ENCODE measurements around the gene CARM1. TPM values are rescaled to one million over a fixed set of nuclear protein-coding genes. Genes with fewer than 3 reads are reported as not detected.

Gene CARM1
- total RNA-seq, 1 donor from 2014 or later = 34.4 TPM

DNA sequence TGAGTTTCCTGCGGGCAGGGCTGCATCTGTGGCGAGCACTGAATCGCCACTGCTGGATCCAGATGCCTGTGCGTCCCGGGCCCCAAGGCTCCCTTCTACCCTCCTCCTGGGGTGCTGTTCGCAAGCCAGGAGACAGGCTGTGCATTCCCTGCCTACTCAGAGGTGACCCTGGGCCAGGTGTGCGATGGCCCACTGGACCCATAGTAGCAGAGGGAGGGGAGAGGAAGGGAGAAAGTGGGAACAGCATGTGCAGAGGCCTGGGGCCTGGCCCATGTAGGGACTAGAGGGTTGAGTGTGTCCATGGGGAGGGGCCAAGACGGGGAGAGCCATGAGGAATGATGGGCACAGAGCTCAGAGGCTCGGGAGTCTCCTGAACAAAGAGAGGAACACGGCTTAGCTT is 27.3 kb downstream of the CARM1 start:
- H3K4me3 Mint-ChIP-seq = no peak overlapping the region
- TF ChIP-seq, protein P1, sequence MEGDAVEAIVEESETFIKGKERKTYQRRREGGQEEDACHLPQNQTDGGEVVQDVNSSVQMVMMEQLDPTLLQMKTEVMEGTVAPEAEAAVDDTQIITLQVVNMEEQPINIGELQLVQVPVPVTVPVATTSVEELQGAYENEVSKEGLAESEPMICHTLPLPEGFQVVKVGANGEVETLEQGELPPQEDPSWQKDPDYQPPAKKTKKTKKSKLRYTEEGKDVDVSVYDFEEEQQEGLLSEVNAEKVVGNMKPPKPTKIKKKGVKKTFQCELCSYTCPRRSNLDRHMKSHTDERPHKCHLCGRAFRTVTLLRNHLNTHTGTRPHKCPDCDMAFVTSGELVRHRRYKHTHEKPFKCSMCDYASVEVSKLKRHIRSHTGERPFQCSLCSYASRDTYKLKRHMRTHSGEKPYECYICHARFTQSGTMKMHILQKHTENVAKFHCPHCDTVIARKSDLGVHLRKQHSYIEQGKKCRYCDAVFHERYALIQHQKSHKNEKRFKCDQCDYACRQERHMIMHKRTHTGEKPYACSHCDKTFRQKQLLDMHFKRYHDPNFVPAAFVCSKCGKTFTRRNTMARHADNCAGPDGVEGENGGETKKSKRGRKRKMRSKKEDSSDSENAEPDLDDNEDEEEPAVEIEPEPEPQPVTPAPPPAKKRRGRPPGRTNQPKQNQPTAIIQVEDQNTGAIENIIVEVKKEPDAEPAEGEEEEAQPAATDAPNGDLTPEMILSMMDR (IDR thresholded peaks at IDR 0.05) = no peak
- no peak for TF ChIP-seq EZH2 (IDR thresholded peaks at IDR 0.05)
- TF ChIP-seq EZH2phosphoT487 (IDR thresholded peaks at IDR 0.05) = no peak

DNA sequence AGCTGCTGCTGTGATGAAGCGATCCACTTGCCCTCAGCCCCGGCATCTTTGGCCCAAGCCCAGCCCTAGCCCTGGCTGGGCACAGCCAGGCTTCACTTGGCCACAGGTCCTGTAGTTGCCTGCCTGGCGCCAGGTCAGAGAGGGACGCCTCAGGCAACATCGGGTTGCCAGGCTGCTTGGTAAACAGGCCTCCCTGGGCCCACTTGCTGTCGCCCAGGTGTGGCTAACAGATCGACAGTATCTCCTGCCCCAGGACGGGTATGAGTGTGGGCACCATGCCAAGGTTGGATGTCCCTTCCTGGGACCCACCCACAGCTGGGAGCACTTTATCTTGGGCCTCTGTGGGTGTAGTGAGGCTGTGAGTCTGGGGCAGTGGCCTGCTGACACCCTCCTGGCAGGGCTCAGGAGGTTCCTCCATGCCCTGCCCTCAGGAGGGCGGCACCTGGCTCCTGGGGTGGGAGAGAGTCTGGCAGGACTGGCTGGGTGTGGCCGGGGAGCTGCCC is 27.8 kb downstream of the CARM1 start:
- no peak overlapping the region for H3K4me3 Mint-ChIP-seq
- Histone ChIP-seq H3K4me2 (no peak overlapping the region), H3K9me3 (ENCODE audit: low read depth) (no peaks in the 10 kb centered on the region), H3K79me2 (ENCODE audit: low read depth) (peaks cover 76% of the 10 kb centered on the region), H3K27me3 (no peaks in the 10 kb centered on the region), H3K4me1 (no peaks in the 10 kb centered on the region), H3K27ac (no peak overlapping the region), H2AFZ (replicated peaks) (no peak overlapping the region), H4K20me1 (ENCODE audit: low read depth) (peaks cover 44% of the 10 kb centered on the region), H3F3A (ENCODE audit: low read depth) (peaks cover 5% of the 10 kb centered on the region), H3K9ac (no peak overlapping the region), H3K36me3 (no peaks in the 10 kb centered on the region), H3K4me3 (no peak overlapping the region)
- peaks cover 9% of the 10 kb centered on the region for H3K36me3 Mint-ChIP-seq
- peaks cover 21% of the 10 kb centered on the region for H3K4me1 Mint-ChIP-seq
- peaks cover 2% of the 10 kb centered on the region for H3K27me3 Mint-ChIP-seq (ENCODE audit: insufficient read depth, low read depth)
- no peak for TF ChIP-seq EZH2phosphoT487 (IDR thresholded peaks at IDR 0.05)
- no peak for TF ChIP-seq EZH2 (IDR thresholded peaks at IDR 0.05)
- TF ChIP-seq, protein P1 (IDR thresholded peaks at IDR 0.05) = no peak
- H3K9me3 Mint-ChIP-seq = peaks cover 7% of the 10 kb centered on the region
- DNase-seq (ENCODE audit: low spot score) = no peak
- H3K27ac Mint-ChIP-seq = no peak overlapping the region

More for the DNA sequence above, 27.3 kb downstream of the CARM1 start:
- Histone ChIP-seq H2AFZ (replicated peaks) (no peak overlapping the region), H3K4me3 (no peak overlapping the region), H4K20me1 (ENCODE audit: low read depth) (peaks cover 50% of the 10 kb centered on the region), H3K79me2 (ENCODE audit: low read depth) (peaks cover 75% of the 10 kb centered on the region), H3K9me3 (ENCODE audit: low read depth) (no peaks in the 10 kb centered on the region), H3K27ac (peak overlapping the region; percentile 11), H3K4me2 (no peak overlapping the region), H3K36me3 (no peaks in the 10 kb centered on the region), H3K9ac (no peak overlapping the region), H3K4me1 (no peaks in the 10 kb centered on the region), H3F3A (ENCODE audit: low read depth) (peaks cover 5% of the 10 kb centered on the region), H3K27me3 (no peaks in the 10 kb centered on the region)
- Mint-ChIP-seq H3K27me3 (ENCODE audit: insufficient read depth, low read depth) (peaks cover 2% of the 10 kb centered on the region), H3K4me1 (peaks cover 26% of the 10 kb centered on the region), H3K9me3 (peaks cover 7% of the 10 kb centered on the region), H3K36me3 (peaks cover 6% of the 10 kb centered on the region), H3K27ac (no peak overlapping the region)
- DNase-seq (ENCODE audit: low spot score) = no peak

DNA sequence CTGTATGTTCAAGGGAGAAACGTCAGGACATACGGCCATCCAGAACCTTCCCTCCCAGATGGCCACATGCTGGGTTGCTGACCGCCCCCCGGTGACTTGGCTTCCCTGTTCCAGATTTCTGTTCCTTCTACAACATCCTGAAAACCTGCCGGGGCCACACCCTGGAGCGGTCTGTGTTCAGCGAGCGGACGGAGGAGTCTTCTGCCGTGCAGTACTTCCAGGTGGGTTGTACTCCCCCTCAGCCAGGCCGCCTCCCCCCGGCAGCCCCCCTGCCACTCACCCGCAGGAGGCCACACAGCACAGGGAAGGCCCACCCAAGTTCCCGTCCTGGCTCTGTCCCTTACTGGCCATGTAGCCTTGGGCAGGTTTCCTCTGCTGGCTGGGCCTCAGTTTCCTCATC is 36.6 kb downstream of the CARM1 start:
- no peaks in the 10 kb centered on the region for H3K27me3 ChIP-seq
- Mint-ChIP-seq H3K27ac (no peak overlapping the region), H3K4me1 (no peaks in the 10 kb centered on the region), H3K36me3 (peaks cover 13% of the 10 kb centered on the region), H3K4me3 (no peak overlapping the region), H3K27me3 (ENCODE audit: insufficient read depth, low read depth) (peaks cover 2% of the 10 kb centered on the region), H3K9me3 (peaks cover 3% of the 10 kb centered on the region)
- TF ChIP-seq, protein P1 (IDR thresholded peaks at IDR 0.05) = no peak
- TF ChIP-seq EZH2 (IDR thresholded peaks at IDR 0.05) (no peak), EZH2phosphoT487 (IDR thresholded peaks at IDR 0.05) (no peak)
- no peak for DNase-seq (ENCODE audit: low spot score)
- no peaks in the 10 kb centered on the region for H4K20me1 ChIP-seq (ENCODE audit: low read depth)
- H3K36me3 ChIP-seq = no peaks in the 10 kb centered on the region
- no peak overlapping the region for H3K4me3 ChIP-seq
- H3K79me2 ChIP-seq (ENCODE audit: low read depth) = peaks cover 13% of the 10 kb centered on the region
- no peaks in the 10 kb centered on the region for H3F3A ChIP-seq (ENCODE audit: low read depth)
- H2AFZ ChIP-seq (replicated peaks) = no peak overlapping the region
- H3K9me3 ChIP-seq (ENCODE audit: low read depth) = no peaks in the 10 kb centered on the region
- no peaks in the 10 kb centered on the region for H3K4me1 ChIP-seq
- H3K9ac ChIP-seq = no peak overlapping the region
- H3K4me2 ChIP-seq = no peak overlapping the region
- no peak overlapping the region for H3K27ac ChIP-seq
